ENCODE measurements around the gene TMPRSS12.

The TMPRSS12 gene

GRCh38 chr12:50934981-50935807 is 92.5 kb downstream of the TMPRSS12 start:
- Histone ChIP-seq H3K9me3 (no peaks in the 10 kb centered on the region), H3K27me3 (no peaks in the 10 kb centered on the region), H3K4me3 (no peak overlapping the region), H3K27ac (peak overlapping the region; percentile 56 to 70), H3K4me1 (peaks cover 0 to 69% (median 25%) of the 10 kb centered on the region in 4 donors), H3K36me3 (peaks cover 16 to 32% (median 18%) of the 10 kb centered on the region in 3 donors)
- DNase-seq: no peak
- intact Hi-C loops (cut with DNase I; ENCODE audit: low total_unique reads): loop anchor here (10.0 kb wide), 1 partner anchor 110 kb away; no protein-coding TSS in a partner anchor
- TF ChIP-seq, protein P1, sequence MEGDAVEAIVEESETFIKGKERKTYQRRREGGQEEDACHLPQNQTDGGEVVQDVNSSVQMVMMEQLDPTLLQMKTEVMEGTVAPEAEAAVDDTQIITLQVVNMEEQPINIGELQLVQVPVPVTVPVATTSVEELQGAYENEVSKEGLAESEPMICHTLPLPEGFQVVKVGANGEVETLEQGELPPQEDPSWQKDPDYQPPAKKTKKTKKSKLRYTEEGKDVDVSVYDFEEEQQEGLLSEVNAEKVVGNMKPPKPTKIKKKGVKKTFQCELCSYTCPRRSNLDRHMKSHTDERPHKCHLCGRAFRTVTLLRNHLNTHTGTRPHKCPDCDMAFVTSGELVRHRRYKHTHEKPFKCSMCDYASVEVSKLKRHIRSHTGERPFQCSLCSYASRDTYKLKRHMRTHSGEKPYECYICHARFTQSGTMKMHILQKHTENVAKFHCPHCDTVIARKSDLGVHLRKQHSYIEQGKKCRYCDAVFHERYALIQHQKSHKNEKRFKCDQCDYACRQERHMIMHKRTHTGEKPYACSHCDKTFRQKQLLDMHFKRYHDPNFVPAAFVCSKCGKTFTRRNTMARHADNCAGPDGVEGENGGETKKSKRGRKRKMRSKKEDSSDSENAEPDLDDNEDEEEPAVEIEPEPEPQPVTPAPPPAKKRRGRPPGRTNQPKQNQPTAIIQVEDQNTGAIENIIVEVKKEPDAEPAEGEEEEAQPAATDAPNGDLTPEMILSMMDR (IDR thresholded peaks at IDR 0.05): no peak

- TF ChIP-seq, protein P1 (IDR thresholded peaks at IDR 0.05): no peak
- Histone ChIP-seq H3K27me3 (no peaks in the 10 kb centered on the region), H3K36me3 (peaks cover 0 to 17% (median 3%) of the 10 kb centered on the region in 3 donors), H3K4me3 (no peak overlapping the region), H3K9me3 (no peaks in the 10 kb centered on the region), H3K27ac (peak overlapping the region in 1 of 2 donors; percentile 56), H3K4me1 (peaks cover 0 to 52% (median 23%) of the 10 kb centered on the region in 4 donors)
- intact Hi-C loops (cut with DNase I; ENCODE audit: low total_unique reads): loop anchor here (10.0 kb wide), 1 partner anchor 112 kb away; no protein-coding TSS in a partner anchor
- no peak for DNase-seq
Observed at GRCh38 chr12:50936821-50937530, 94.2 kb downstream of the TMPRSS12 start.
